Vein endothelial cell (primary cell): Measurements from ENCODE around the gene PPP3R2. TPM values are rescaled to one million over a fixed set of nuclear protein-coding genes. Genes with fewer than 3 reads are reported as not detected.

ENCODE experiments used
- total RNA-seq: library from RNA; depleted of rRNA; stranded (reverse); fragments of >200 nt; gene quantifications from 2 replicates; pipeline ENCODE4 v1.2.3, GENCODE V29; 2012

Gene PPP3R2
- total RNA-seq, result not detected in 2 replicates

GRCh38 chr9:101594796-101595195 lies at the start of gene PPP3R2:
Gene PPP3R2, minus strand, starts transcription at chr9:101594969. Its CDS starts 48 bp downstream, at chr9:101594921.

Other genes with a start within 250 kb of the PPP3R2 start
- 0.10 TPM in 1 of 2 replicates, not detected in the other for gene BAAT, start 210.0 kb downstream of the PPP3R2 start, total RNA-seq
- 12.7 and 15.0 TPM in 2 replicates for gene MRPL50, start 196.4 kb downstream of the PPP3R2 start, total RNA-seq
- 27.1 and 33.3 TPM in 2 replicates for gene ZNF189, start 196.1 kb downstream of the PPP3R2 start, total RNA-seq
- not detected in 2 replicates for gene ALDOB, start 159.2 kb downstream of the PPP3R2 start, total RNA-seq
- gene RNF20, start 61.1 kb downstream of the PPP3R2 start, total RNA-seq, result 17.0 and 17.3 TPM in 2 replicates
- gene GRIN3A, start 143.7 kb upstream of the PPP3R2 start, total RNA-seq, result not detected in 2 replicates